ENCODE data around the gene NDUFAF3. TPM values are rescaled to one million over a fixed set of nuclear protein-coding genes. Genes with fewer than 3 reads are reported as not detected.

The NDUFAF3 gene
- total and polyA plus RNA-seq, 4 donors = 28.6 to 107 (median 72.0) TPM

DNA sequence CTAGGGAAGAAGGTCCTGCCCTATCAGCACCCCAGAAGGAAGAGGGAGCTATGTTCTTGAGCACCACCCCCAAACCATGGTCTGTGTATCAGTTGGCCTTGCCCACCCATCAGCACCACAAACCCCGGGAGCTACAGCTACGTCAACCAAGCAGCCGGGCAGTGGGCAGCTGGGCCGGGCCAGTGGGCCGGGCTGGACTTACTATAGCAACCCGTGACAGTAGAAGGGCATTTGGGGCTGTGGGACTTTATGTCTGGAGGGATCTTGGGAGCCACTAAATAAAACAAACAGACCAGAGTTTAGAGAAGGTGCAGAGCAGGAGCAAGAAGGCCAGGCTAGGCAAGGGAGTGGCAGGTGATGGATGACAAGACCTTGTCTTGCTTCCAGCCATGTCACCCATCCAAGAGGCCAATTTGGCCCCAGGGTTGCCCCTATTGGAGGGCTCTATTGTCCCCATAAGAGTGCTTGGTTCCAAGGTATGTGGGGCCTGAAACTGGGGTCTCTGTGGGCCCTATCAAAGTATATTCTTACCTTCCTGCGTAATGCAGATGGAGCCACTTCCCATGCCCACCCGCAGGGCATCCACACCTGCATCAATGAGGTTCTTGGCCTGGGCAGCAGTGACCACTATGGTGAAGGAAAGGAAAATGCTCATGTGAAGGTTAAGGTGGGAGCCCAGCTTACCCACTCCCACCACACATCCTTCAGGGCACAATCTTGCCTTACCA lies 4.0 kb downstream of the NDUFAF3 start:
- Histone ChIP-seq H3K27me3 (ENCODE audit: control insufficient read depth in 4 of 4, insufficient read depth in 4 of 4, low read length in 3 of 4) (no peaks in the 10 kb centered on the region), H3K4me1 (ENCODE audit: control insufficient read depth in 4 of 4, insufficient read depth in 4 of 4, low read length in 3 of 4) (peaks cover 6 to 33% (median 25%) of the 10 kb centered on the region in 4 donors), H3K4me3 (ENCODE audit: low read depth in 1 of 3, low read length in 3 of 3) (no peak overlapping the region), H3K36me3 (ENCODE audit: control insufficient read depth in 4 of 4, insufficient read depth in 3 of 4, low read depth in 1 of 4, low read length in 3 of 4) (peaks cover 0 to 34% (median 22%) of the 10 kb centered on the region in 4 donors), H3K27ac (ENCODE audit: low read depth in 1 of 2, low read length in 2 of 2) (no peak overlapping the region), H3K9me3 (ENCODE audit: control insufficient read depth in 4 of 4, low read length in 3 of 4) (no peaks in the 10 kb centered on the region), H3K9ac (ENCODE audit: low read depth in 1 of 2, low read length in 2 of 2) (no peak overlapping the region)
- WGBS = 94% methylated on average over 8 of the region's 8 CpGs
- no peak for DNase-seq (ENCODE audit: low spot score)
- TF ChIP-seq TAF1 (conservative IDR thresholded peaks at IDR 0.05) (no peak), ATF3 (IDR thresholded peaks at IDR 0.05) (no peak)

- Histone ChIP-seq H3K27ac (ENCODE audit: low read depth in 1 of 2, low read length in 2 of 2) (no peak overlapping the region), H3K27me3 (ENCODE audit: control insufficient read depth in 4 of 4, insufficient read depth in 4 of 4, low read length in 3 of 4) (no peaks in the 10 kb centered on the region), H3K9me3 (ENCODE audit: control insufficient read depth in 4 of 4, low read length in 3 of 4) (no peaks in the 10 kb centered on the region), H3K36me3 (ENCODE audit: control insufficient read depth in 4 of 4, insufficient read depth in 3 of 4, low read depth in 1 of 4, low read length in 3 of 4) (peaks cover 0 to 40% (median 26%) of the 10 kb centered on the region in 4 donors), H3K4me1 (ENCODE audit: control insufficient read depth in 4 of 4, insufficient read depth in 4 of 4, low read length in 3 of 4) (peaks cover 6 to 33% (median 25%) of the 10 kb centered on the region in 4 donors), H3K4me3 (ENCODE audit: low read depth in 1 of 3, low read length in 3 of 3) (no peak overlapping the region), H3K9ac (ENCODE audit: low read depth in 1 of 2, low read length in 2 of 2) (no peak overlapping the region)
- 95% methylated on average over 3 of the region's 3 CpGs for whole genome bisulfite sequencing
- no peak for DNase-seq (ENCODE audit: low spot score)
- TF ChIP-seq HNF4A (conservative IDR thresholded peaks at IDR 0.05) (no peak), RAD21 (IDR thresholded peaks at IDR 0.05) (no peak), HNF4G (IDR thresholded peaks at IDR 0.05) (no peak), TAF1 (conservative IDR thresholded peaks at IDR 0.05) (no peak), NR2F2 (IDR thresholded peaks at IDR 0.05) (no peak)
- TF ChIP-seq, protein P1, sequence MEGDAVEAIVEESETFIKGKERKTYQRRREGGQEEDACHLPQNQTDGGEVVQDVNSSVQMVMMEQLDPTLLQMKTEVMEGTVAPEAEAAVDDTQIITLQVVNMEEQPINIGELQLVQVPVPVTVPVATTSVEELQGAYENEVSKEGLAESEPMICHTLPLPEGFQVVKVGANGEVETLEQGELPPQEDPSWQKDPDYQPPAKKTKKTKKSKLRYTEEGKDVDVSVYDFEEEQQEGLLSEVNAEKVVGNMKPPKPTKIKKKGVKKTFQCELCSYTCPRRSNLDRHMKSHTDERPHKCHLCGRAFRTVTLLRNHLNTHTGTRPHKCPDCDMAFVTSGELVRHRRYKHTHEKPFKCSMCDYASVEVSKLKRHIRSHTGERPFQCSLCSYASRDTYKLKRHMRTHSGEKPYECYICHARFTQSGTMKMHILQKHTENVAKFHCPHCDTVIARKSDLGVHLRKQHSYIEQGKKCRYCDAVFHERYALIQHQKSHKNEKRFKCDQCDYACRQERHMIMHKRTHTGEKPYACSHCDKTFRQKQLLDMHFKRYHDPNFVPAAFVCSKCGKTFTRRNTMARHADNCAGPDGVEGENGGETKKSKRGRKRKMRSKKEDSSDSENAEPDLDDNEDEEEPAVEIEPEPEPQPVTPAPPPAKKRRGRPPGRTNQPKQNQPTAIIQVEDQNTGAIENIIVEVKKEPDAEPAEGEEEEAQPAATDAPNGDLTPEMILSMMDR (IDR thresholded peaks at IDR 0.05; ENCODE audit: low read depth, low read length, missing input control) = no peak
Measured at GRCh38 chr3:49026536-49026935, 4.6 kb downstream of the NDUFAF3 start.

DNA sequence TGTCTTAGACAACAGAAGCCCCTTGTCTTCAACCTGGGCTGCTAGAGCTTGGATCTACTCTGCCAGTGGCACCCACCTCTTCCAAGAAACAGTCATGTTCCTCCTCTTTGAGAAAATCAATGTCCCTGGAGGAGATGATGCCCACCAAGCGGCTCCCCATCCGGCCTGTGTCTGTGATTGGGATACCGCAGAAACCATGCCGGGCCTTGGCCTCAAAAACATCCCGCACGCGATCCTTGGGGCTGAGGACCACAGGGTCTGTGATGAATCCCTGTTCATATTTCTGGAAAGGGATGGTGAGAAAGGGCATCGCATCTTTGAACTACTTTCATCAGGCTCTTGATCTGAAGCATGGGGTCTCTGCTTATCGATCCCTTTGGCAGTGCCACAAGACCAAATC lies 5.7 kb downstream of the NDUFAF3 start:
- Histone ChIP-seq H3K27ac (ENCODE audit: low read depth in 1 of 2, low read length in 2 of 2) (no peak overlapping the region), H3K9ac (ENCODE audit: low read depth in 1 of 2, low read length in 2 of 2) (no peak overlapping the region), H3K4me3 (ENCODE audit: low read depth in 1 of 3, low read length in 3 of 3) (no peak overlapping the region), H3K4me1 (ENCODE audit: control insufficient read depth in 4 of 4, insufficient read depth in 4 of 4, low read length in 3 of 4) (peaks cover 6 to 30% (median 21%) of the 10 kb centered on the region in 4 donors), H3K36me3 (ENCODE audit: control insufficient read depth in 4 of 4, insufficient read depth in 3 of 4, low read depth in 1 of 4, low read length in 3 of 4) (peaks cover 0 to 51% (median 37%) of the 10 kb centered on the region in 4 donors), H3K27me3 (ENCODE audit: control insufficient read depth in 4 of 4, insufficient read depth in 4 of 4, low read length in 3 of 4) (no peaks in the 10 kb centered on the region), H3K9me3 (ENCODE audit: control insufficient read depth in 4 of 4, low read length in 3 of 4) (no peaks in the 10 kb centered on the region)
- TF ChIP-seq, protein P1 (IDR thresholded peaks at IDR 0.05; ENCODE audit: low read depth, low read length, missing input control) = no peak
- no peak for DNase-seq (ENCODE audit: low spot score)
- 97% methylated on average over 9 of the region's 9 CpGs for WGBS
